GM21528 (cell line): Measurements from ENCODE around the gene ZMIZ1.

Experiments
- ATAC-seq: cut with Tn5 transposase; IDR thresholded peaks from one replicate; pipeline ENCODE4 v1.9.1; 2021; ENCODE audit warnings: mild to moderate bottlenecking, moderate library complexity; ENCODE audit not compliant: unreplicated experiment, low FRiP score

The ZMIZ1 gene

DNA sequence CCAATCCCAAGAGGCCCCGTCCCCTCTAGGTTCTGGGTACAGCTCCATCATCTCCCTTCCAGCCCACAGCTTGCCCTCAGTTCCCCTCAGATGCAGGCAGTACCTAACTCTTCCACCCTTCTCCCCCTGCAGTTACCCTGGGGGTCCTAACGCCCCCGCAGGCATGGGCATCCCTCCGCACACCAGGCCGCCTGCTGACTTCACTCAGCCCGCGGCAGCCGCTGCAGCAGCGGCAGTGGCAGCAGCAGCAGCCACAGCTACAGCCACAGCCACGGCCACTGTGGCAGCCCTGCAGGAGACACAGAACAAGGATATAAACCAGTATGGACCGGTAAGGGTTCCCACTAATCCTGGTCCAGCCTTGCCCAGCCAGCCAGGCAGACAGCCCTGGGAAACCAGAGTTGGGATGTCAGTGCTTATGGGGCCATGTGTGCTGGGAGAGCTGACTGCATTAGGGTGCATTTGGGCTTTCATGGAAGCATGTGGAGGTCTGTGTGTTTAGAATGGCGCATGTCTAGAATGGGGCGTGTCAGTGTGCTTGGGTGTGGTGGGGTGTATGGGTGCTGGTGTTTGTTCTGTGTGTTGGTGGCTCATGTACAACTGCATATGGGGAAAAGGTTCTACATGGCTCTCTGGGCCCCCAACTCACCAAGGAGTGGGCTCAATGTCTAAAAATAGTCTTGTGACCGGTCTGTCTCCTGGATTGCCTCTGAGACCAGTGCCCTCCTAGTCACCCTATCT, 223.4 kb downstream of the ZMIZ1 start:
- ATAC-seq: no peak

DNA sequence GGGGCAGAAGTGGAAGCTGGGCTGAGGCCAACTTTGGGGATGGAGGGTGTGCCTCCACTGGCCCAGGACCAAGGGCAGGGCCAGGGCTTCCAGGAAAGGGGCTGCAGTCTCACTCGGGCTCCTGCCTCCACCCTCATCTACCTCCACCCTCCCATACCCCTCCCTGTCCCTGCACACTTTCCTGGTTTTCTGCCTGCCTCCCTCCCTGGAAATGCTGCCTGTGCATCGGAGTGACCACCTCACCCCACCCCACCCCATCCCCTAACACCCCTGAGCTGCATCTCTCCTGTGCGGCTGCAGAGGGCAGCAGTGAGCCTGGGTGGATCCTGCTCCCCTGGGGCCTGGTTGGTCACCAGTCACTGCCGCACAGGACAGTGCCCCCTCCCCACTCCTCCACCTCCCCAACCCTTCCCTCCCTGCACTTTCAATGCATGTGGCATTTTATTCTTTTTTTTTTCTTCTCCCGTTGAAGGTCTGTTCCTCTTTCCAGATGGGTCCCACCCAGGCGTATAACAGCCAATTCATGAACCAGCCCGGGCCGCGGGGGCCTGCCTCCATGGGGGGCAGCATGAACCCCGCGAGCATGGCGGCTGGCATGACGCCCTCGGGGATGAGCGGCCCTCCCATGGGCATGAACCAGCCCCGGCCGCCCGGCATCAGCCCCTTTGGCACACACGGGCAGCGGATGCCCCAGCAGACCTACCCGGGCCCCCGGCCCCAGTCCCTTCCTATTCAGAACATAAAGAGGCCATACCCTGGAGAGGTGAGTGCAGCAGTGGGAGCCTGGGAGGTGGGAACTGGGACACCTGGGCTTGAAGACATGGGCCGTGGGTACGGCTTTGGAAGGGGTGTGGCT, 224.4 kb downstream of the ZMIZ1 start:
- ATAC-seq: no peak

DNA sequence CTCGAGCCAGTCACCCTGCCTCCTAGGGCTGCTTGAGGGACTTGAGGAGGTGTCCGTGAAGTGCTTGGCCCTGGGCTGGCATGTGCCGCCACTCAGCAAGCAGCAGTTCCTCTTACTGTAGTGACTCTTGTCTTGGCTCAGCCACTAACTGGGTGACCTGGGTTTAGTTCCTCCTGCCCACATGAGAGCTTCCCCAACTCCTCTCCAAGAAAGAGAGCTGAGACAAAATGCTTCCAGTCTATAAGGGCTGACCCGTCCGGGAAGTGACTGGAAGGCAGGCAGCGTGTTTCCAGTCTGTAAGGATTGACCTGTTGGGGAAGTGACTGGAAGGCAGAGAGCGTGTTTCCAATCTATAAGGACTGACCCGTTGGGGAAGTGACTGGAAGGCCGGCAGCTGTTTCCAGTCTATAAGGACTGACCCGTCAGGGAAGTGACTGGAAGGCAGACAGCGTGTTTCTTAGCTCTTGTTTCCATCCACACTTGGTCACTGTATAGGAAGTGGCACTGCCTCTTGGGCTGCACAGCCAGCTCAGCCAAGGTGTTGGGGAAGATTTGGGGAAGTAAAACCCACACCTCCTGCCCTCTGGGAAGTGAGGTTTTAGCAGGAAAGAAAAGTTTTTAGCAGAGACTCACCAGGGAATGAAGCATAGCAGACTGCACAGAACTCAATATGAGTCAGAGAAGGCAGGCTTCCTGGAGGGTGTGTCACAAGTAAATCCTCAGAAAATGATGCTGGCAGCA, 225.2 kb downstream of the ZMIZ1 start:
- no peak for ATAC-seq

DNA sequence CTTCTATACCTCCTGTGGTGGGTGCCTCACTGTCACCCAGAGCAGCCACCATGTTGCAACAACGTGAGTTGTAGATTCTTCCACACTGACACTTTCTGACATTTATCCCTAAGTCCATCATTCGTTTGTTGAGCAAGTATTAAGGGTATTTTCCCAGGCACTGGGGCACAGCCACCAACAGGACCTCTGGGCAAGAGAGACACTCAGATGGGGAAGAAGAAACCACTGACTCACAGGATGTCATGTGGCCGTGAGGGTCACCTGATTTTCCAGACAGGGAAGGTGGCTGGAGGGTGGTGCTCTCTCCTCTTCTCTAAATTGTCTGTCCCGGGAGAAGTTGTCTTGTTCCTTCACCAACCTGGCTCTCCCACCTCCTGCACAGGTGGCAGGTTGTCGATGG, 226.8 kb downstream of the ZMIZ1 start:
- no peak for ATAC-seq

DNA sequence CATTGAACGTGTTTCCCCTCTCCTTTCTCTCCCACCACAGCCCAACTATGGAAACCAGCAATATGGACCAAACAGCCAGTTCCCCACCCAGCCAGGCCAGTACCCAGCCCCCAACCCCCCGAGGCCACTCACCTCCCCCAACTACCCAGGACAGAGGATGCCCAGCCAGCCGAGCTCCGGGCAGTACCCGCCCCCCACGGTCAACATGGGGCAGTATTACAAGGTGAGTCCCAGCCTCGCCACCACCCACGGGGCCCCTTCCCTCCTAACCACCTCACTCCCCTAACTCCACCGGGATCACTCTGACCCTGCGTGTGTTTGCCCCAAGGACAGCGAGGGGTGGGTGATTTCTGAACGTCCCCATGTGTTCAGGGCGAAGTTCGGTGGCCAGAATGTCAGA, 227.7 kb downstream of the ZMIZ1 start:
- no peak for ATAC-seq

DNA sequence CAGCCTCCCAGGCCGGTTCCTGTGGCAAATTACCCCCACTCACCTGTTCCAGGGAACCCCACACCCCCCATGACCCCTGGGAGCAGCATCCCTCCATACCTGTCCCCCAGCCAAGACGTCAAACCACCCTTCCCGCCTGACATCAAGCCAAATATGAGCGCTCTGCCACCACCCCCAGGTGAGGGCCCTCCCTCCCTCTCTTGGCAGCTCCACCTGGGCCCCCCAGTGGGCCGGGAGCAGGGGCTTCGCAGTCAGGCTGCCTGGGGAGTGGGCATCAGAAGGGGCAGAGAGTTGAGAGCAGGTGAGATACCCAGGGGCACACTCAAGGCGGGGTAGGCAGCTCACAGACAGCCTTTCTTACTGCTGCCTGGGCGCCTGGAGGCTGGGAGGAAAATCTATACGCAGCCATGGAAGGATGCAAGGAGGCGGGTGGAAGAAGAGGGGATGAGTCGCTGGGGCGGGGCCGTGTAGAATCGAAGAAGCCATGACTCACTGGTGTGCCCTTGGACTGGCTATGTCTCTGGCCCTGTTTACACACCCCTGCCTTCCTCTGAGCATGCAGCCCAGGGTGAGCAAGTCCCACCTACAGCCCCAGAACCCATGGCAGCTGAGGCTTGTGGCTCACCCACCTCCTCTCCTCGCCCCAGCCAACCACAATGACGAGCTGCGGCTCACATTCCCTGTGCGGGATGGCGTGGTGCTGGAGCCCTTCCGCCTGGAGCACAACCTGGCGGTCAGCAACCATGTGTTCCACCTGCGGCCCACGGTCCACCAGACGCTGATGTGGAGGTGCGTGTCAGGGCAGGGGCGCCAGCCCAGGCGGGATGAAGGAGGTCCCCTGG, 229.9 kb downstream of the ZMIZ1 start:
- no peak for ATAC-seq

DNA sequence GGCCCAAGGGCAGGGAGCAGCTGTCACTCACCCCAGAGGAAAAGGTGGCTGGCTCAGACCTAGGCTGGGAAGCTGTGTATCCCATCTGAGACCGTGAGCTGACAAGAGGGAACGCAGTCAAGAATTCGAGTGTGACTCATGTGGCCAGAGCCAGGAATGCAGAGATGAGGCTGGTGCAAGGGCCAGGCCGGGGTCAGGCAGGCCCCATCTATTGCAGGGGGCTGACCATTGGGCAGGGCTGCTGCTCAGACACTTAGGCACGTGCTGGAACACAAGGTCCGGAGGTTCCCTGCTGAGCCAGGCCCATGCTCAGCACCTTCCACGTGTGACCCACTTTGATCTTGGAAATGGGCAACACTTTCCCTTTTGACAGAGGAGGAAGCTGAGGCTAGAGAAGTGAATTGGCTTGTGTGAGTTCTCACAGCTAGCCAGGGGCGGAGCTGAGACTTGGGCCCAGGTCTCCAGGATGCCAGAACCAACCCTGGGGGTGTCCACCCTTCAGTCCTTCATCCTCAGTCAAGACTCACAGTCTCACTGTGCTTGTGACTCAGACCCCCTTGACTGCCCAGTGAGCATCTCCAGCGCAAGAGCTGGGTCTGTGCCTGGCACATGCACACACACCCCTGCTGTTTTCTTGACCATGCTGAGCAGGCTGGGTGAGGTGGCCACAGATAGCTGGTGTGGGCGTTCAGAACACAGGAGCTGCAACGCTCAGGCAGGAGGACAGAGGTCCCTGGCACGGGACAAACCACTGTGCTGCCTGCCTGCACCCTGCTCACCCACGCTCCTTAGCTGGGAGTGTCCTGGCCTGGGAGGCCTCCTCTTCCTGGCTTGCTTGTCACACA, 230.9 kb downstream of the ZMIZ1 start:
- no peak for ATAC-seq

DNA sequence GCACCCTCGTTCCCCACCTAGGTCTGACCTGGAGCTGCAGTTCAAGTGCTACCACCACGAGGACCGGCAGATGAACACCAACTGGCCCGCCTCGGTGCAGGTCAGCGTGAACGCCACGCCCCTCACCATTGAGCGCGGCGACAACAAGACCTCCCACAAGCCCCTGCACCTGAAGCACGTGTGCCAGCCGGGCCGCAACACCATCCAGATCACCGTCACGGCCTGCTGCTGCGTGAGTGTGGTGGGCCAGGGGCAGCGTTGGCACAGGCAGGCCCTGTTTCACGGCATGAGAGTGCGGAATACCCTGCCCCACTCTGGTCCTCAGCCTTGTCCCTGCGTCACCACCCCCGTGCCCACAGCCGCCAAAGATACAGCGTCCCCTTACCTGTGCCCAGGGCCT, 231.9 kb downstream of the ZMIZ1 start:
- no peak for ATAC-seq

DNA sequence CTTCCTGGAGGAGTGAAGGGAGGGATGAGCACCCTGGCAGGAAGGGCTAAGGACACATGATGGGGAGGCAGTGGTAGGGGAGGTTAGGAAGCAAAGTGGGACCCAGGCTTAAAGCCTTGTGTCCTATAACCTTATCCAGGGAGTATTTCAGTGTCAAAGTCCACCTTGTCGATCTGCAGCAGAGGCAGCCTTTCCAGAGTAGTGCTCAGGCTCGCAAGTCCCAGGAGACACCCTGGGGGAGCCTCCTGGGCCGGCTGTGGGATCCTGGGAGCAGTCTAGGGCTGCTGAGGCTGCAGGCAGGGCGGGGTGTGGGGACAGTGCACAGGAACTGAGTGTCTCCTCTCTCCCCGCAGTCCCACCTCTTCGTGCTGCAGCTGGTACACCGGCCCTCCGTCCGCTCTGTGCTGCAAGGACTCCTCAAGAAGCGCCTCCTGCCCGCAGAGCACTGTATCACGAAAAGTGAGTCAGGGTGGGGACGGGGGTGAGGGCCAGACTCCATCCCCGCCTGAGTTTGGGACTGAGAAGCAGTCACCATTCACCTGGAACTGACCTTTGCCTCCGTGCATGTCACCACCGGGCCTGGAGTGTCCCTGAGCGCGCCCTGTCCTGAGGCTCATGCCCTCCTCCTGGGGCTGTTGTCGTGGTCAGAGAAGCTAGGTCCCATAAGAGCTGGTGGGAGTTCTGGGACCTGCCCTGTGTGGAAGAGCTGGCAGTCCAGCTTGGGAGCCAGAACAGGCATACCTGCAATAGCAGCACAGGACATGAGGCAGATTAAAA, 233.2 kb downstream of the ZMIZ1 start:
- no peak for ATAC-seq

DNA sequence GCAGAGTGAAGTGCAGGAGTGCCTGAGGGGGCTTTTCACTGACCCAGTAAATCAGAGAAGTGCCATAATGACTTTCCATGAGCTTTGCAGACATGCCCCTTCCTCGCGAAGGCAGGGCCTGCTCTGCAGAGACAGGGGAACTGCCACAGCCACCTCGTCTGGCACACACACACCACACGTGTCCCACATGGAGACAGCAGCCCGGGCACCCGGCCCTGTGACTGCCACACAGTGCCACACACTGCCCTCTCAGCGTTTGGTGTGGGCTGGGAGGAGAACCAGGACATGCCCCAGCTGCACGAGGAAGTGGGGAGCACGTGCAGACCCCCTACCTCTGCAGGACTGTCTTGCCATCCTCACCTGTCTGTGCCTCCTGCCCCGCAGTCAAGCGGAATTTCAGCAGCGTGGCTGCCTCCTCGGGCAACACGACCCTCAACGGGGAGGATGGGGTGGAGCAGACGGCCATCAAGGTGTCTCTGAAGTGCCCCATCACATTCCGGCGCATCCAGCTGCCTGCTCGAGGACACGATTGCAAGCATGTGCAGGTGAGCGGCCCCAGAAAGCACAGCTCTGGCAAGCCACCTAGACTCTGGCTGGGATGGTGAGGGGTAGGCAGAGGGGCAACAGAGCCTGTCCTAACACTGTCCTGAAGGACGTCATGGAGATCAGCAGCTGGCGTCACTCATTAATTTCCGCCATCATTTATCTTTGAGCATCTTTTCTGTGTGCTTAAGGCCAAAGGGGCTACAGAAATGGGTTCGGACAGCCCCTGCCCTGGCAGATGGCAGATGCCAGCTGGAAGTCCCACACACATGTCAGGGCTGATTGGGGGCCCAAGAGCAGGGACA, 235.1 kb downstream of the ZMIZ1 start:
- ATAC-seq: no peak

DNA sequence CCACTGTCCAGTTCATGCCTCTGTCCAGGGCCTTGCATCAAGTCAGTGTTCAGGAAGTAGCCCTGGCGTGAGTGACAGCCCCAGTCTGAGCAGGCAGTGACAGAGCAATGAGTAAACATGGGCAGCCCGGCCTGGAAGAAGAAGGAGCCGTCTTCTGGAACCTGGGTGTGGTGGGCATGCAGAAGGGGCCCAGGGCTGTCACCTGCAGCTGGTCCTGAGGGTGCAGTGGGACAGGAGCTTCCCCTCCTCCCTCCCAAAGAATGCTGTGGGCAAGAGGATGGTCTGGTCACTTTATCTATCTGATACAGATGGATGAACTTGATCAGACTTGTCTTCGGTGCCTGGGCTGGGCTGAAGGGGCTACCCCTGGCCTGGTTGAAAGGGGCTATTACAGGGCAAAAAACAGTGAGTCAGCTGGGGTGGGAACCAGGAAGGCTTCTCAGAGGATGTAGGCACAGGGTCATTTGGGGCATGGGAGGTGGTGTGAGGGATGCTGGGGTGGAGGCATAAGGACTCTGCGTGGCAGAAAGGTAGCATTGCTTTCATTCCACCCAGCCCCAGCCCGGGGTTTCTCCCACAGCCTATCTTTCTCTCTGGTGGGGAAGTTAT, 235.8 kb downstream of the ZMIZ1 start:
- ATAC-seq: no peak

DNA sequence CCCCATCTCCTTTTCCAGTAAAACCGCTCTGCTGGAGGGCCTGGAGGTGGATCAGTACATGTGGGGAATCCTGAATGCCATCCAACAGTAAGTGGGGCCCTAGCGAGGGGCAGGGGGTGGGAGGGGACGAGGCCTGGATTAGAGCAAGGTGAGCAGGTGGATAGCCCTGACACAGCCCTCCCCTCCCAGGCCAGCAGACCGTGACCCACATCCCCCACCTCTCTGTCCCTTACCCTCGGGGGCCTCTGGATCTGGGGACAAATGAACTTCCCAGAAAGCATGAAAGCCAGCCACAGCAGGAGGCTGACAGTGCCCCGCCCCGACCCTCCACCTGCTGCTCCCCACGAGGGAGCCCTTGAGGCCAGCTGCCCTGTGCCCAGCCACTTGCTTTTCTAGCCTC, 236.7 kb downstream of the ZMIZ1 start:
- ATAC-seq: no peak

DNA sequence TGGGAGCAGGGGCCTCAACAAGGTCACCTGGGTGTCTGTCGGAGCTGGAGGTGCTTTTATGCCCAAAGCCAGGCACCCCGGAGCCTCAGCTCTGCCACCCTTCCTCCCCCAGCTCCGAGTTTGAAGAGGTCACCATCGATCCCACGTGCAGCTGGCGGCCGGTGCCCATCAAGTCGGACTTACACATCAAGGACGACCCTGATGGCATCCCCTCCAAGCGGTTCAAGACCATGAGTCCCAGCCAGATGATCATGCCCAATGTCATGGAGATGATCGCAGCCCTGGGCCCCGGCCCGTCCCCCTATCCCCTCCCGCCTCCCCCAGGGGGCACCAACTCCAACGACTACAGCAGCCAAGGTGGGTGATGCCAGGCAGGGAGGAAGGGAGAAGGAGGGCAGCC, 237.2 kb downstream of the ZMIZ1 start:
- no peak for ATAC-seq

DNA sequence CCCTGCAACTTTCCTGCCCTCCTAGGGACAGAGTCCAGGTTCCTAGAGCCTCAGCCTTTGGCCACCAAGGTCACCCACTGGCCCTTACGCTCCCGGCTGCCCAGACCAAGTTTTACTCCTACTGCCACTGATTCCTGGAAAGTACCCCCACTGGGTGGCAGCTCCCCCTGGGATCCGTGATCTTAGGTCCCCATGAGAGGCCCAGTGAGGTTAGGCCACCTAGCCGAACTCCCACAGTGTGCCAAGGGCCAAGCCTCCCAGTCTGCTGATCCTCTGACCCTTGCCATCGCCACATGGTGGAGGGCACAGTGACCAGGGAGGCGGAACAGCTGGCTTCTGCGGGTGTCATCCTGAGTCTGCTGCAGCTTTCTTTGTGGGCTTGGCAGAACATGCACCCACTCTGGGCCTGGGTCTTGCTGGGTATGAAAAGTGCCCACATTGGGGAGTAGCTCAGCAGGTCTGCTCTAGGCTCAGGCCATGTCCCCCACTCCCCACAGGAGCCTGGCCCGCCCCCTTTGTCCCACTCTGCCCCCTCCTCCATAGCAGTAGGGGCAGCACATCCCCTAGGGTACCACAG, 238.0 kb downstream of the ZMIZ1 start:
- ATAC-seq: no peak

DNA sequence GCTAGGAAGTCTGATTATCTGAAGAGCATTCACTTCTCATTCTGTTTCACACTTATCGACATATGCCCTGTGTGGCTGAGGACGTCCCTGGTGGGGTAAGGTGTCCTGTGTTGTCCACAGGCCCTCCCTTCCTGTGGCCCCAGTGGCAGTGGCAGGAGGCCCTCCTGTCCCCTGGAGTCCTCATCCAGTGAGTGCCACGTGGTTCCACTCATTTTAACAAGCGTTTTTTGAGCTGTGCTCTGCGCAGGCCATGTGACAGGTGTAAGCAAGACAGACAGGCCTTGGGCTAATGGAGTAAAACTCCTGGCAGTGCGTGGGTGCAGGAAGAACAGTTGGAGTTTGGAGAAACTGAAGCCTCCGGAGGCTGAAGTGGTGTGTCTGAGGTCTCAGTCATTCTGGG, 239.2 kb downstream of the ZMIZ1 start:
- no peak for ATAC-seq

DNA sequence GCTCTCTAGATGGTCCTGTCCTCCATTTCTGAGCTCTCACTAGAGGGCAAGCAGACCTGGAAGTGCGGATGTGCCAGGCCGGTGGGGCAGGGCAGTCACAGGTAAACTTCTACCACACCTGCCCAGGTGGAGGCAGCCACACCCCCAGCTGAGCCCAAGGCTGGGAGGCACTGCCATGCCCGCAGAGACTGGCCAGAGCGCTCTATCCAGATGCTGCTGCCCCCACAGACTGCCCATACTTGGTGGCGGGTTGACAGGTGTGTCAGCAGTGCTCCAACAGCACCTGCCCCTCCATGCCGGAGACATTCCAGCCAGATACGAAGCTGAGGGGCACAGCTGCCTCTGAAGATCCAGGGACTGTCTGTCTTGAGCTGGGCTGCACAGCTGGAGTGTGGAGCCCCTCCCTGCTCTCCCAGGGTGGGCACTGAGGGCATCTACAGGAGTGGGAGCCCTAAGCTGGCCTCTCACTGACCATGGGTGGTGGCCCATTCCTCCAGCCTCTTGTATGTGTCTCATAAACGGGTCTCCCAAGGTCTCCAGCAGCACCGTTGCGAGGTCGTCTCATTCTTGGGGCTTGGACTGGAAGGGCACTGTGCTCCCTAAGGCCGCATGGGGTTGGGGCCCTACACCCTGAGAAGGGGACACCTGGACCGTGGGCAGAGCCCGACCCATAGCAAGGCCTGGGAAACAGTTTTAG, 240.4 kb downstream of the ZMIZ1 start:
- no peak for ATAC-seq
